DMS53 (cell line): ENCODE data around the gene CHST2.

Experiments used
- DNase-seq: peaks from one replicate; lab custom pipeline; 2025; lab: John Stamatoyannopoulos, UW

The CHST2 gene

GRCh38 chr3:143098032-143098764 is 21.4 kb upstream of the CHST2 start:
- DNase-seq, result peak; percentile 84

- no peak for DNase-seq
These were observed 20.4 kb upstream of the CHST2 start for GRCh38 chr3:143099210-143099609.

GRCh38 chr3:143099690-143100089 is 19.9 kb upstream of the CHST2 start:
- no peak for DNase-seq

GRCh38 chr3:143100451-143100850 is 19.1 kb upstream of the CHST2 start:
- DNase-seq, result no peak

GRCh38 chr3:143101792-143102381 is 17.7 kb upstream of the CHST2 start:
- no peak for DNase-seq

GRCh38 chr3:143103652-143104051 is 15.9 kb upstream of the CHST2 start:
- no peak for DNase-seq

GRCh38 chr3:143105170-143105569 is 14.4 kb upstream of the CHST2 start:
- no peak for DNase-seq

- DNase-seq, result no peak
These were observed 9.7 kb upstream of the CHST2 start for GRCh38 chr3:143109861-143110260.

- DNase-seq, result no peak
These were observed 9.2 kb upstream of the CHST2 start for GRCh38 chr3:143110371-143110770.

GRCh38 chr3:143118630-143119008 is 952 bp upstream of the CHST2 start:
- DNase-seq, result peak; percentile 14

GRCh38 chr3:143119974-143120715 is 574 bp downstream of the CHST2 start:
- peak; percentile 63 for DNase-seq

- peak; percentile 58 for DNase-seq
These were observed 1.2 kb downstream of the CHST2 start for GRCh38 chr3:143120716-143121240.

- DNase-seq, result peak; percentile 17
These were observed 1.9 kb downstream of the CHST2 start for GRCh38 chr3:143121241-143122088.

- DNase-seq, result no peak
These were observed 2.5 kb downstream of the CHST2 start for GRCh38 chr3:143122089-143122430.

GRCh38 chr3:143122608-143123352 is 3.2 kb downstream of the CHST2 start:
- DNase-seq, result no peak

- DNase-seq, result no peak
These were observed 3.9 kb downstream of the CHST2 start for GRCh38 chr3:143123353-143123984.

- peak; percentile 55 for DNase-seq
These were observed 5.3 kb downstream of the CHST2 start for GRCh38 chr3:143124601-143125520.

- DNase-seq, result no peak
These were observed 8.2 kb downstream of the CHST2 start for GRCh38 chr3:143127801-143128200.

GRCh38 chr3:143128227-143128955 is 8.8 kb downstream of the CHST2 start:
- no peak for DNase-seq
